ENCODE results near the gene TMEM26.

The TMEM26 gene

GRCh38 chr10:61452655-61453641 lies at the start of gene TMEM26:
TMEM26 (minus strand) TSS chr10:61453381; CDS start chr10:61453081, 300 bp downstream.
- DNase-seq (ENCODE audit: insufficient read length, low spot score) = no peak
- FAIRE-seq = no peak
- no peak for TF ChIP-seq CTCF (IDR thresholded peaks at IDR 0.05; ENCODE audit: insufficient read depth, missing control alignments)

GRCh38 chr10:61500460-61500859 lies 47.3 kb upstream of the TMEM26 start:
- DNase-seq (ENCODE audit: insufficient read length, low spot score) = no peak
- no peak for TF ChIP-seq CTCF (IDR thresholded peaks at IDR 0.05; ENCODE audit: insufficient read depth, missing control alignments)
- FAIRE-seq = no peak

GRCh38 chr10:61492364-61492995 lies 39.3 kb upstream of the TMEM26 start:
- DNase-seq (ENCODE audit: insufficient read length, low spot score) (no peak), FAIRE-seq (no peak)
- TF ChIP-seq CTCF (IDR thresholded peaks at IDR 0.05; ENCODE audit: insufficient read depth, missing control alignments) = no peak

- FAIRE-seq (no peak), DNase-seq (ENCODE audit: insufficient read length, low spot score) (no peak)
- TF ChIP-seq CTCF (IDR thresholded peaks at IDR 0.05; ENCODE audit: insufficient read depth, missing control alignments) = no peak
Measured at GRCh38 chr10:61487506-61487905, 34.3 kb upstream of the TMEM26 start.

- DNase-seq (ENCODE audit: insufficient read length, low spot score) (no peak), FAIRE-seq (no peak)
- no peak for TF ChIP-seq CTCF (IDR thresholded peaks at IDR 0.05; ENCODE audit: insufficient read depth, missing control alignments)
Measured at GRCh38 chr10:61486738-61487396, 33.7 kb upstream of the TMEM26 start.

GRCh38 chr10:61486251-61486650 lies 33.1 kb upstream of the TMEM26 start:
- FAIRE-seq (no peak), DNase-seq (ENCODE audit: insufficient read length, low spot score) (no peak)
- TF ChIP-seq CTCF (IDR thresholded peaks at IDR 0.05; ENCODE audit: insufficient read depth, missing control alignments) = no peak

All from D721Med (cell line).